Measurements from ENCODE around the gene GPR139.

DNA sequence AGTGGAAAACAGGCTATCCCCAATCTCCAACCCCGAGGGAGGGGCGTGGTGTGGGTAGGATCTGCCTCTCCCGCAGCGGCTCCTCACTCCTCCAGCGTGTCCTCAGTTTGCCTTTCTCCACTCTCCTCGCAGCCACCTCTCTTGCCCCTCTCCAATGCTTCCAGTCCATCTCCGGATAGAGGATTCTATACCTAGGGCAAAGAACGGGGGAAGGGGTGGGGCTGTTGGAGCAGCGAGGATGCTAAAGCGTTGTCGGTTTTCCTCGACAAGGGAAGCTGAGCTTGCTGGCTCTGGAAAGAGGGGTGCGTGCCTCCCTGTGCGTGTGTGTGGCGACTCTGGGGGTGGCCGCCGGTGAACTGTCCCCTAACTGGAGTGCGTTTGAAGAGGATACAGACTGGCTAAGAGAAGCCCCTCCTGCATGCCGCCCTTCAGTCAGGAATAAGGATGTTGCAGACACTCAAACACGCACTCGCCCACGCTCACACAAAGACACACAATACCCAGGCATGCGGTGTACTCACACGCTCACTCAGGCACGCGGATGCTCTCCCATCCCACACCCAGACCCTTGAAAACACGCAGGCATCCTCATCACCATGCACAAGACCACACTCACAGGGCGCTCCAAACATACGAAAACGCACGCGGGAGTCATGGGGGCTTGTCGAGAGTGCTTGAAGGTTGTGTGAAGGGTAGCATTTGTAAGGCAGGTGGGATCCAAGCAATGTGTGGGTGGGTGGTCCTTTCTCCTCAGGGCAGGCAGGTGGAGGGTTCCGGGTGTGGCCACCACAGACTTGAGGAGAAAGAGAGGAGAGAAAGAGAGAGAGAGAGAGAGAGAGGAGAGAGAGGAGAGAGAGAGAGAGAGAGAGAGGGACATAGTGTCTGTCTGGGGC lies 655 bp upstream of the GPR139 start:
- TF ChIP-seq, protein P1, sequence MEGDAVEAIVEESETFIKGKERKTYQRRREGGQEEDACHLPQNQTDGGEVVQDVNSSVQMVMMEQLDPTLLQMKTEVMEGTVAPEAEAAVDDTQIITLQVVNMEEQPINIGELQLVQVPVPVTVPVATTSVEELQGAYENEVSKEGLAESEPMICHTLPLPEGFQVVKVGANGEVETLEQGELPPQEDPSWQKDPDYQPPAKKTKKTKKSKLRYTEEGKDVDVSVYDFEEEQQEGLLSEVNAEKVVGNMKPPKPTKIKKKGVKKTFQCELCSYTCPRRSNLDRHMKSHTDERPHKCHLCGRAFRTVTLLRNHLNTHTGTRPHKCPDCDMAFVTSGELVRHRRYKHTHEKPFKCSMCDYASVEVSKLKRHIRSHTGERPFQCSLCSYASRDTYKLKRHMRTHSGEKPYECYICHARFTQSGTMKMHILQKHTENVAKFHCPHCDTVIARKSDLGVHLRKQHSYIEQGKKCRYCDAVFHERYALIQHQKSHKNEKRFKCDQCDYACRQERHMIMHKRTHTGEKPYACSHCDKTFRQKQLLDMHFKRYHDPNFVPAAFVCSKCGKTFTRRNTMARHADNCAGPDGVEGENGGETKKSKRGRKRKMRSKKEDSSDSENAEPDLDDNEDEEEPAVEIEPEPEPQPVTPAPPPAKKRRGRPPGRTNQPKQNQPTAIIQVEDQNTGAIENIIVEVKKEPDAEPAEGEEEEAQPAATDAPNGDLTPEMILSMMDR (IDR thresholded peaks at IDR 0.05; ENCODE audit: borderline replicate concordance, extremely low read depth, low read length, poor library complexity, severe bottlenecking): no peak
- TF ChIP-seq EZH2 (IDR thresholded peaks at IDR 0.05; ENCODE audit: borderline replicate concordance, low read depth, low read length, severe bottlenecking): no peak
